ENCODE results near the gene AGPAT4.

- TF ChIP-seq POLR2A (IDR thresholded peaks at IDR 0.05): no peak
- TF ChIP-seq CTCF (IDR thresholded peaks at IDR 0.05): no peak
Measured at GRCh38 chr6:161238081-161238480, 35.8 kb downstream of the AGPAT4 start.
